Measurements from ENCODE around the gene TAX1BP1. TPM values are rescaled to one million over a fixed set of nuclear protein-coding genes. Genes with fewer than 3 reads are reported as not detected.
A peak's percentile ranks its signal among the peaks of the same experiment; 100 is the strongest.

Gene TAX1BP1
- total and polyA plus RNA-seq, 2 donors (not counting 3 experiments of a cell fraction or from before 2014, with no cell fraction given): 77.7 to 93.2 TPM

GRCh38 chr7:27782849-27783248, 42.9 kb downstream of the TAX1BP1 start:
- H3K4me3 ChIP-seq (replicated peaks in 1 of 3; ENCODE audit: insufficient read depth in 1 of 3, low read depth in 1 of 3, low read length in 3 of 3): no peak overlapping the region
- no TSS peak for BruUV-seq (replicated peaks)
- peaks cover 3% of the 10 kb centered on the region for H3K79me2 ChIP-seq (ENCODE audit: control insufficient read depth, insufficient read depth, low read length)
- no peaks in the 10 kb centered on the region for H4K20me1 ChIP-seq (replicated peaks; ENCODE audit: control insufficient read depth, extremely low read depth, insufficient read depth, low read length)
- H3K4me1 ChIP-seq (ENCODE audit: control insufficient read depth, extremely low read depth, insufficient read depth, low read length): peaks cover 11% of the 10 kb centered on the region
- H2AFZ ChIP-seq (ENCODE audit: low read depth, low read length): no peak overlapping the region
- intact Hi-C loops (cut with micrococcal nuclease): no loop called here
- no peaks in the 10 kb centered on the region for H3K9me3 ChIP-seq (replicated peaks; ENCODE audit: control insufficient read depth, insufficient read depth, low read length)
- ChIA-PET POLR2A (no interaction called here), CTCF (interaction anchor here (1.1 to 2.1 kb wide), 6 partner anchors 9 to 587 kb away, joined by 3 to 14 read pairs (median 8); no protein-coding TSS in a partner anchor)
- no peaks in the 10 kb centered on the region for H3K9me1 ChIP-seq (replicated peaks; ENCODE audit: control insufficient read depth, extremely low read depth, insufficient read depth, low read length)
- peaks cover 4 to 7% of the 10 kb centered on the region in 2 experiments for H3K36me3 ChIP-seq (ENCODE audit: control insufficient read depth in 2 of 2, extremely low read depth in 1 of 2, insufficient read depth in 2 of 2, low read length in 2 of 2)
- no peak for TF ChIP-seq MAX (IDR thresholded peaks at IDR 0.05; ENCODE audit: insufficient read depth, insufficient read length)
- no peak for TF ChIP-seq JUN (IDR thresholded peaks at IDR 0.05; ENCODE audit: borderline replicate concordance, insufficient read depth, insufficient read length, low read depth)
- TF ChIP-seq FOS (IDR thresholded peaks at IDR 0.05; ENCODE audit: borderline replicate concordance, insufficient read depth, low read length): peak; percentile 11
- FAIRE-seq: no peak
- peak overlapping the region; percentile 9 for H3K9ac ChIP-seq (replicated peaks; ENCODE audit: extremely low read depth, insufficient read depth, low read length)
- dilution Hi-C loops (cut with MboI; ENCODE audit: extremely low pct_ligation_motif_present, low sequenced_read_pairs): no loop called here
- no peak overlapping the region for H3K4me2 ChIP-seq (ENCODE audit: insufficient read depth, low read length)
- DNase-seq (ENCODE audit: low read depth, low spot score): peak; percentile 60
- no peaks in the 10 kb centered on the region for H3K27me3 ChIP-seq (ENCODE audit: control insufficient read depth in 2 of 2, insufficient read depth in 2 of 2, low read length in 2 of 2)
- H3K27ac ChIP-seq (ENCODE audit: insufficient read depth, low read depth, low read length): no peak overlapping the region

GRCh38 chr7:27784399-27785053, 44.6 kb downstream of the TAX1BP1 start:
- DNase-seq (ENCODE audit: low read depth, low spot score) (peak; percentile 85), FAIRE-seq (peak; percentile 48)
- Histone ChIP-seq H3K36me3 (ENCODE audit: control insufficient read depth in 2 of 2, extremely low read depth in 1 of 2, insufficient read depth in 2 of 2, low read length in 2 of 2) (peaks cover 4 to 10% of the 10 kb centered on the region in 2 experiments), H3K4me1 (ENCODE audit: control insufficient read depth, extremely low read depth, insufficient read depth, low read length) (peaks cover 11% of the 10 kb centered on the region), H3K27ac (ENCODE audit: insufficient read depth, low read depth, low read length) (no peak overlapping the region), H3K79me2 (ENCODE audit: control insufficient read depth, insufficient read depth, low read length) (no peaks in the 10 kb centered on the region), H3K27me3 (ENCODE audit: control insufficient read depth in 2 of 2, insufficient read depth in 2 of 2, low read length in 2 of 2) (no peaks in the 10 kb centered on the region), H3K4me3 (replicated peaks in 1 of 3; ENCODE audit: insufficient read depth in 1 of 3, low read depth in 1 of 3, low read length in 3 of 3) (no peak overlapping the region), H3K4me2 (ENCODE audit: insufficient read depth, low read length) (no peak overlapping the region), H3K9me1 (replicated peaks; ENCODE audit: control insufficient read depth, extremely low read depth, insufficient read depth, low read length) (no peaks in the 10 kb centered on the region), H3K9ac (replicated peaks; ENCODE audit: extremely low read depth, insufficient read depth, low read length) (no peak overlapping the region), H3K9me3 (replicated peaks; ENCODE audit: control insufficient read depth, insufficient read depth, low read length) (no peaks in the 10 kb centered on the region), H4K20me1 (replicated peaks; ENCODE audit: control insufficient read depth, extremely low read depth, insufficient read depth, low read length) (no peaks in the 10 kb centered on the region), H2AFZ (ENCODE audit: low read depth, low read length) (no peak overlapping the region)
- TF ChIP-seq POLR2AphosphoS5 (IDR thresholded peaks at IDR 0.05; ENCODE audit: insufficient read depth, low read depth, low read length) (no peak), EZH2 (IDR thresholded peaks at IDR 0.05; ENCODE audit: borderline replicate concordance, low read depth, low read length, severe bottlenecking) (no peak), JUN (IDR thresholded peaks at IDR 0.05; ENCODE audit: borderline replicate concordance, insufficient read depth, insufficient read length, low read depth) (no peak), MYC (IDR thresholded peaks at IDR 0.05; ENCODE audit: low read depth, low read length) (no peak), FOS (IDR thresholded peaks at IDR 0.05; ENCODE audit: borderline replicate concordance, insufficient read depth, low read length) (no peak), CTCF (IDR thresholded peaks at IDR 0.05; ENCODE audit: extremely low read depth in 1 of 2, insufficient read depth in 1 of 2, low read depth in 1 of 2, low read length in 2 of 2) (peak; percentile 48 to 52), GATA2 (IDR thresholded peaks at IDR 0.05; ENCODE audit: insufficient read depth, insufficient read length, low read depth, low read length) (no peak), POLR2A (IDR thresholded peaks at IDR 0.05; ENCODE audit: low read depth, low read length) (no peak), MAX (IDR thresholded peaks at IDR 0.05; ENCODE audit: insufficient read depth, insufficient read length) (no peak)
- intact Hi-C loops (cut with micrococcal nuclease): loop anchor here (2.0 kb wide), 2 partner anchors 136 to 236 kb away; no protein-coding TSS in a partner anchor
- BruUV-seq (replicated peaks): no TSS peak
- POLR2A ChIA-PET: no interaction called here
- dilution Hi-C loops (cut with MboI; ENCODE audit: extremely low pct_ligation_motif_present, low sequenced_read_pairs): no loop called here
- CTCF ChIA-PET: interaction anchor here (0.8 to 1.7 kb wide), 9 partner anchors 10 to 589 kb away, joined by 3 to 16 read pairs (median 4); no protein-coding TSS in a partner anchor

Data from endothelial cell of umbilical vein (primary cell).